Mammary epithelial cell (primary cell): ENCODE data around the gene MS4A14.

Experiments
- EZH2 ChIP-seq: IDR thresholded peaks from 2 replicates; pipeline ENCODE4 v1.6.1; 2012; ENCODE audit warnings: low read length, inconsistent platforms, borderline replicate concordance
- TF ChIP-seq, protein P1 (sequence below), 2 donors: IDR thresholded peaks in 1 of 2; conservative IDR thresholded peaks in 1 of 2; 2 replicates each; pipeline ENCODE4 v1.5.1; 2011 to 2012; ENCODE audit warnings: inconsistent platforms in 2 of 2, low read length in 2 of 2, mild to moderate bottlenecking in 2 of 2, control low read depth in 1 of 2, low read depth in 1 of 2; ENCODE audit not compliant: insufficient read depth in 1 of 2; ENCODE audit errors: extremely low read depth in 1 of 2

DNA sequence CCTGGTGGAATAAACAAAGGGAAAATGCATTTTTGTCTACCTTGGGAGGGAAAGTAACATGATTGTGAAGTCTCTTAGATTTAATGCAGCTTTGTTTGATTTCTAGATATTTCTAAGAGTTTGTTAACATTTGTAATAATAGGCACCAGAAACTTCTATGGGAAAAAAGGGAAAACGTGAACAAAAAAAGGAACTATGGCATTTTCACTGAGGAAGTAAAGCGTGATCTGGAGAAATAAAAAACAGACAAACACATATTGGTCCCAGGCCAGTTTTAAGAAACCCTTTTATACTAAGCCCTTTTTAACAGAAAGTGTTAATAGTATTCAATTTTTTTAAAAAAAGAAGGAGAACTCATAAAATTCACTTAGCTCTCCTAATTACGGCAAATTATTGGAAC, 24.9 kb upstream of the MS4A14 start:
- TF ChIP-seq, protein P1, sequence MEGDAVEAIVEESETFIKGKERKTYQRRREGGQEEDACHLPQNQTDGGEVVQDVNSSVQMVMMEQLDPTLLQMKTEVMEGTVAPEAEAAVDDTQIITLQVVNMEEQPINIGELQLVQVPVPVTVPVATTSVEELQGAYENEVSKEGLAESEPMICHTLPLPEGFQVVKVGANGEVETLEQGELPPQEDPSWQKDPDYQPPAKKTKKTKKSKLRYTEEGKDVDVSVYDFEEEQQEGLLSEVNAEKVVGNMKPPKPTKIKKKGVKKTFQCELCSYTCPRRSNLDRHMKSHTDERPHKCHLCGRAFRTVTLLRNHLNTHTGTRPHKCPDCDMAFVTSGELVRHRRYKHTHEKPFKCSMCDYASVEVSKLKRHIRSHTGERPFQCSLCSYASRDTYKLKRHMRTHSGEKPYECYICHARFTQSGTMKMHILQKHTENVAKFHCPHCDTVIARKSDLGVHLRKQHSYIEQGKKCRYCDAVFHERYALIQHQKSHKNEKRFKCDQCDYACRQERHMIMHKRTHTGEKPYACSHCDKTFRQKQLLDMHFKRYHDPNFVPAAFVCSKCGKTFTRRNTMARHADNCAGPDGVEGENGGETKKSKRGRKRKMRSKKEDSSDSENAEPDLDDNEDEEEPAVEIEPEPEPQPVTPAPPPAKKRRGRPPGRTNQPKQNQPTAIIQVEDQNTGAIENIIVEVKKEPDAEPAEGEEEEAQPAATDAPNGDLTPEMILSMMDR (conservative IDR thresholded peaks at IDR 0.05 in 1 of 2, IDR thresholded peaks at IDR 0.05 in 1 of 2; ENCODE audit: extremely low read depth in 1 of 2, insufficient read depth in 1 of 2, low read depth in 1 of 2, low read length in 2 of 2): no peak
- TF ChIP-seq EZH2: no peak
